GM18867 (cell line): Measurements from ENCODE around the gene MT4.
A peak's percentile ranks its signal among the peaks of the same experiment; 100 is the strongest.

Experiments used
- ATAC-seq: cut with Tn5 transposase; IDR thresholded peaks from one replicate; pipeline ENCODE4 v1.9.1; 2021; ENCODE audit warnings: mild to moderate bottlenecking, moderate library complexity; ENCODE audit not compliant: unreplicated experiment

Gene MT4

DNA sequence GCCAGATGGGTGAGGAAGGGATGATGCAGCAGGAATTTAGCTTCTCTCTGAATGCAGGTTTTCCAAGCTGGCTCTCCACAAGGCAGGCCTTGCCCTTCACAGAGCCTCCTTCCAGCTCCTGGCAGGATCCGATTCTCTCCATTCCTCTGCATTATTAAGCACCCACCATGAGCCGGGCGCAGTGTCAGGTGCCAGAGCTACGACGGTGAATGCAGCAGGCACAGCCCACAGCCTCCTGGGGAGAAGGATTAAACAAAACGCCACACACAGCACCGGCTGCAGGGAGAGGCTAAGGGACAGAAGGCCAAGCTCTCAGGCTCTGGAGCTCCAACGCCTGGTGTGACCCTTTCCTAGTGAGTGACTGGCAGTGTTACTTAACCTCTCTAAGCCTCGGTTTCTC lies 36.5 kb downstream of the MT4 start:
- no peak for ATAC-seq

DNA sequence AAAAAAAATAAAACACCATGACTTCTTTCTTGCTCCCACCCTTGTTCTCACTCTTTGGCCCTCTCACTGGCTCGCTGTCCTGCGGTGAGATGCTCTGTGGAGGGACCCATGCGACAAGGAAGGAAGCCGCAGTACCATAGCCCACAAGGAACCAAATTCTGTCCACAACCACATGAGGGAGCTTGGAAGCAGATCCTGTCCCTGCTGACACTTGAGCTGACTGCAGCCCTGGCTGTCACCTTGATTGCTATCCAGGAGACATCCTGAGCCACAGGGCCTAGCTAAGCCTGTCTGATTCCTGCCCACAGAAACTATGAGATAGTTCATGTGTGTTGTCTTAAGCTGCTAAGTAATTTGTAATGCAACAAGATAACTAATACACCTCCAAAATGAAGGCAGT lies 38.7 kb downstream of the MT4 start:
- no peak for ATAC-seq

DNA sequence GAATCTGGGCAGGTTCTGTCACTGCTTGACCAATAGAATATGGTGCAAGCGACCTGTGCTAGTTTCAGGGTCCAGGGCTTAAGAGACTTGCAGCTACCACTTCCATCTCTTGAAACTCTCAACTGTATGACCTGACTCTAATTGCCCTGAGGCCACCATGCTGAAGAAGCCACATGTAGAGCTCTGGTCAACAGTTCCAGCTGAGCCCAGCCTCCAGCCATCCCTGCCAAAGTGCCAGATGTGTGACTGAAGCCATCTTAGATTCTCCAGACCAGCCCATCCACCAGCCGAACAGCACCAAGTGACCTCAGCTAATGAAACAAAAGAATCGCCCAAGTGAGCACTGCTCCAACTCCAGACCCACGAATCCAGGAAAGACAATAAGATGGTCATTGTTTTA lies 40.1 kb downstream of the MT4 start:
- no peak for ATAC-seq

DNA sequence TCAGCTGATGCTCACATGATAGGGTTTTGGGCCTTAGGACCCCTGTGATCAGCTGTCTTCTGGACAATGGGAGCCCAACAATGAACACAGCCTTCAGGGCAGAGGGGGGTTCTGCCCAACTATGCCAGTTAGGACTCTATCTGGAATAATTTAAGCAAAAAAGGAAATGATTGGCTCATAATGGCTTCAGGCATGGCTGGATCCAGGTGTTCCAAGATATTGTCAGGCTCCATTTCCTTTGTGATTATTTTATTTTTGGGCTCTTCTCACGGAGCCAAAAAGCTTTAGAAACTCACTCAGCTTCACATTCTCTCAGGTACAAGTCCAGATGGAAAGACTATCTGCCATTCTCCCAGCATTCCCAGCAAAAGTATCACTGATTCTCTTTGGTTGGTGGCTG lies 40.6 kb downstream of the MT4 start:
- ATAC-seq = no peak

DNA sequence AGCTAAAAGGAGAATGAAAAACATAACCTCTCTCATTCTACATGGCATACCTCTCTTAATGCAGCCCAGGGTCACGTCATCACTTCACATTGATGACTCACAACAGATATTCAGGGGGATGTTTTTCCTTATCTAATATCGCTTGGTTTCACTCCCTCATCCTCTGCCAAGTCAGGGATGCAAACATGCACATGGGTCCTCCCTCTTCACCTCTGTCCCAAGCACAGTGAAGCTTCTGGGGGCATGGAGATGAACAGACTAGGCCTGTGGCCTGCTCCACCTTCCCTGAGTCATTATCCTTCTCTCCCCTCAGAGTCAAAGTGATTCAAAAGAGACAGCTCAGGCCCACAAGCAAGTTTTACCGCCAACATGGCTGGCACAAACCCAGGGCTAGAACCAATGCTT lies 41.2 kb downstream of the MT4 start:
- no peak for ATAC-seq

DNA sequence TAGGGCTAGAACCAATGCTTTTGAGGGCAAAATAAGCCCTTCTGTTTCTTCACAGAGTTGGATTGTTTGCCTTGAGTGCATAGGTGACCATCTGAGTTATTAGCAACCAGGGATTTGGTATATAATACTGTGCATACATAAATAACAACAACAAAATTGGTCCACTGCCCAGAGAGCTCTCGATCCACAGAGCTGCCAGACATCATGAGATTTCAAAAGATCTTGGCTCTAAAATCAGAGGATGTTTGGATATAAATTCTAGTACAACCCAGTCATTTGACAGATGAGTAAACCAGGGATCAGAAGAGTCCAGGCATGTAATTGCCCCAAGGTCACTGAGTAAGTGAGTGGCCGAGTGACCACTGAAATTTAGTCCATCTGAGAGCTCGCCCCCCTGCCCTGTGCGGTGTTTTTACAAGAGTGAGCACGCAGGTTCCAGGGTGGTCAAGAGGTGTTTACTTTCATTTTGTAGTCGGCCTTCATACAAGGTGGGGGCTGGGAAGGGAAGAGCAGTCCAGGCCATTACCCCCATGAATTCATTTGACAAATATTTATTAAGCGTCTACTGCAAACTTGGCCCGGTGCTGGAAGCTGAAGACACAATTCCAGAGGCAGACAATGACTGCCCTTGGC lies 41.7 kb downstream of the MT4 start:
- no peak for ATAC-seq

DNA sequence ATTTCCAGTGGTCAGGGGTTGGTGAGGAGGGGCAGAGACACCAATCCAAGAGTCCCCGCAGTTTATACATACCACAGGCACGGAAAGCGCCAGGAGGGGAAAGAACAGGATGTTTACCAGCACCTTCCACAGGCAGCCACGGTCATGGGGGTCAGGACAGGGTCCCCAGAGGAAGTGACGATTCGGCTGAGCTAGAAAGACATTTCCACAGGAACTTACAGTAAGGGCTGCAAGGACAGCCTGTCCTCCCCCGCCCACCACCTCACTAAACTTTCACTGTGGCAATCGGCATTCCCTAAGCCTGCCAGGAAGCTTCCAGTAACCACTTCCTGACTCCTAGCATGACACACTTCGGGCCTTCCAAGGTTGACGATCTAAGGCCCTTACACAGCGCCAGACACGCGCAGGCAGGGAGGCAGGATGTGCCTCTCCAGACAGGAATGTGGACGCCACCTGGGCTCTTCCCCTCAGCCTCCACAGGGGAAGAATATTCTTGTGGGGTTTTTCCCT lies 42.3 kb downstream of the MT4 start:
- no peak for ATAC-seq

DNA sequence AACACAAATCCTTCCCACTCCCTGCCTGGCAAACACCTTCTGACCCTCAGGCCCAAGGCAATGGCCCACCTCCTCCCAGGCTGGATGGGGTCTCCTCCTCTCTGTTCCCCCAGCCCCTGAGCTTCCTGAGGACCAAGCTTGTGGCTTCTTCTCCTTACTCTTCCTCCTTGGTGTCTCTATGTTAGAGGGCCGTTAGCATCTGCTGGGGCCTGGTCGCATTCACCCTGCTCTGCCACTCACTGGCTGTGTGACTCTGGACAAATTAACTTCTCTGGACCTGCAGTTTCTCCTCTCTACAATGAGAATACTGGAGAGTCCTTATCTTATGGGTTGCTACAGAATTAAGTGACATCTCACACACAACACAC lies 42.8 kb downstream of the MT4 start:
- ATAC-seq = no peak

DNA sequence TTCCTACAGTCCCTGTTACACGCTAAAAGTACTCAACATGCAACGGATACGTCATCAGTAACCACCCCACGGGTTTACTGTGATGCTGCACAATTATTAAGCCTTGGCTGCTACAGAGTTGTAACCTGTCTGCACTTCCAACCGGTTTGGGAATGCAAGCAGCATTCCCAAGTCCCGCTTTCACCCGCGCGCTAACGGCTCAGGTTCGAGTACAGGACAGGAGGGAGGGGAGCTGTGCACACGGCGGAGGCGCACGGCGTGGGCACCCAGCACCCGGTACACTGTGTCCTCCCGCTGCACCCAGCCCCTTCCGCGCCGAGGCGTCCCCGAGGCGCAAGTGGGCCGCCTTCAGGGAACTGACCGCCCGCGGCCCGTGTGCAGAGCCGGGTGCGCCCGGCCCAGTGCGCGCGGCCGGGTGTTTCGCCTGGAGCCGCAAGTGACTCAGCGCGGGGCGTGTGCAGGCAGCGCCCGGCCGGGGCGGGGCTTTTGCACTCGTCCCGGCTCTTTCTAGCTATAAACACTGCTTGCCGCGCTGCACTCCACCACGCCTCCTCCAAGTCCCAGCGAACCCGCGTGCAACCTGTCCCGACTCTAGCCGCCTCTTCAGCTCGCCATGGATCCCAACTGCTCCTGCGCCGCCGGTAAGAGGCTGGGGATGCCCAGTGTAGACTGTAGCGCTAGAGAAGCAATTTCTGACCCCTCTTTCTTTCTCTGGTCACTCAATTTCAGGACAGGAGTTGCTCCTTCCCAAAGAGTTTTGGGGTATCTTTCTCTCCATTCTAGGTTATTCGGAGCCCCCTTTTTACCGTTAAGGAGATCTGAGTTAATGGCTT lies 43.4 kb downstream of the MT4 start, which contains the start of gene MT2A:
TSS of gene MT2A (plus strand) at position 542 of the 833 bp plus-strand sequence. CDS start at position 614, 72 bp downstream.
- peak; percentile 91 for ATAC-seq

DNA sequence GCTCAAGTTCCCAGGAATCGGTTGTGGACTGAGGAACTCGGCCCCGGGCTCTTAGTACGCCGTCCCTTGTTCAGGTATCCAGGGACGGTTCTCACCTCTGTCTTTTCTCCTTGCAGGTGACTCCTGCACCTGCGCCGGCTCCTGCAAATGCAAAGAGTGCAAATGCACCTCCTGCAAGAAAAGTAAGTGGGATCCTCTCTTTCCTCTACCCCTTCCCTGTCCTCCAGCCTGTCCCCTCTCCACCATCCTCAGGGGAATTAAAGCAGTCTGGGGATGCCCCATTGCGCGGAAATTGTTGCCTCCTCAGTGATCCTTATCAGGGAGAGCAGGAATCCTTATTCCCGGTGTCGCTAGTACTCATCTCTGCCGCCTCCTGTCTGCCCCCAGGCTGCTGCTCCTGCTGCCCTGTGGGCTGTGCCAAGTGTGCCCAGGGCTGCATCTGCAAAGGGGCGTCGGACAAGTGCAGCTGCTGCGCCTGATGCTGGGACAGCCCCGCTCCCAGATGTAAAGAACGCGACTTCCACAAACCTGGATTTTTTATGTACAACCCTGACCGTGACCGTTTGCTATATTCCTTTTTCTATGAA lies 44.1 kb downstream of the MT4 start:
- ATAC-seq = no peak

DNA sequence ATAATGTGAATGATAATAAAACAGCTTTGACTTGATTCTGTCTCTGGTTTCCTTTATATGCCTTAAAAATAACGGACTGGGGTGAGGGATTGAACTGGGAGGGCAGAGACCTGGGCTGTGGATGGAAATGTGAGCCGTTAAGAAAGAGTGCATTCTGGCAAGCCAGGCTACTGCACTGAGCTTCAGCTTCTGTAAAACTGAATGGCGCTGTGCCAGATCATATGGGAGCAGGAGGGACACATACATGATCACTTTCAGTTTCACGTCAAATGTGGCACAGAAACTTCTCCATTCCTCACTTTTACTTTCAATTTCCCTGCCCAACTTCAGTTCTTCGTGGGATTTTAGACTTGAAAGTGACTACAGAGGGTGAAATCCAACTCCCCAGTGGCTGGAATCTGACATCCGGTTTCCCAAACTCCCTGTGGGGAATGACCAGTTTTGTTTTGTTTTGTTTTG lies 44.6 kb downstream of the MT4 start:
- peak; percentile 41 for ATAC-seq

DNA sequence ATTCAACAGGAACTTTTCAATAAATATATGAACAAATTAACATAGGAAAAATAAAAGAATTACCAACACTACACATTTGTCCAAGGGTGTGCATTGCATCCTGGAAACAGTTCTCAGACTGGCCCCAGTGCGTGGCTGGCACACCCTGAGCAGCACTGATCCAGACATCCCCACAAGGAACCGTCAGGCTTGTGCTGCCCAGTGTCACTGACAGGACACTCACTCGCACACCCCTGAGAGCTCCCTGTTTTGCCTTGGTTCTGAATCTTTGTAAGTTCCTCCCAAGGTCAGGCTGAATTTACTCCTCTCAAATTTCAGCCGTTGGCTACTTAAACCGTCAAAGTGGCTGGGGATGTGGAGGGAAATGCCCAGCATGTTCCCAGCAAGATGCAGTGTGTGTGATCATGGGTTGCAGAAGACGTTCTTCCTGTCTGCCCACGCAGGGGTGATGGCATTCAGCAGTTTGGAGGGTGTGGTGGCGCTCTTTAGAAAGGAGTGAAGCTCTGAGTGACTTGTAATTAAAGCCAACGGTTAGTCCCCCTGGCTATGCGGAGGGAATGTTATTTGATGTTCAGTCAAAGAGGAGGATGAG lies 45.2 kb downstream of the MT4 start:
- no peak for ATAC-seq

DNA sequence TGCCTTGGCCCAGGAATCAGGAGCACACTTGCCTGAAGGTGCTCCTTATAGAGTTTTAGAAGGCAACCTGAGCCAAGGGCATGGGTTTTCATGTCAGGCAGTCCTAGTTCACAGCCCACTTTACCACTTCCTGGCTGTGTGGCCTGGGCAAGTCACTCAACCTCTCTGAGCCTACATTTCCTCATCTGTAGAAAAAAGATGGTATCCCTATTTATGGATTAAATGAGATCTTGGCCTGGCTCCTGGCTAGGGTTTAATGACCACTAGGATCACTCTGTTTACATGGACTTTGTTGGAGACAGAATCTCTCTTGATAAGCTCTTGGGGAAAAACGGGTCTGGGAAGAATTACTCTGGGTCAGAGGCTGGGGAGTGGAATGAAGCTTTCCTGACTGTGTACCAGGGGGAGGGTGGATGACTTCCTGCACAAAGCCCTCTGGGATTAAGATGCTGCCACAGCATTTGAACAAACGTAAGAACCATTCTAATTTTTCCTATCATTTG lies 45.8 kb downstream of the MT4 start:
- no peak for ATAC-seq

DNA sequence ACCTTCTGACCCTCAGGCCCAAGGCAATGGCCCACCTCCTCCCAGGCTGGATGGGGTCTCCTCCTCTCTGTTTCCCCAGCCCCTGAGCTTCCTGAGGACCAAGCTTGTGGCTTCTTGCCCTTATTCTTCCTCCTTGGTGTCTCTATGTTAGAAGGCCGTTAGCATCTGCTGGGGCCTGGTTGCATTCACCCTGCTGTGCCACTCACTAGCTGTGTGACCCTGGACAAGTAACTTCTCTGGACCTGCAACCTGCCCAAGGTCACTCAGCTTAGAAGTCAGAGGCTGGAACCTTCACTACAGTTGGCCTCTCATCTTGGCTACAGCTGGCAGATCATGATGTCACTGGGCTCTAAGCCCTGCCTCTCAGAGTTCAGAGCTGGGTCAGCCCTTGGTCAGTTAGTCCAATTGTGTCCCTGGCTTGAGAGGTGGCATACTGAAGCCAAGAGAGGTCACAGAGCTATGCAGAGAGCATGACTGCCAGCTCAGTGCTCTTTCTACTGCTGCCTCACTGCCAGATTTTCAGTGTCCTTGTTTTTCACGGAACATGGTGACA lies 46.5 kb downstream of the MT4 start:
- no peak for ATAC-seq

DNA sequence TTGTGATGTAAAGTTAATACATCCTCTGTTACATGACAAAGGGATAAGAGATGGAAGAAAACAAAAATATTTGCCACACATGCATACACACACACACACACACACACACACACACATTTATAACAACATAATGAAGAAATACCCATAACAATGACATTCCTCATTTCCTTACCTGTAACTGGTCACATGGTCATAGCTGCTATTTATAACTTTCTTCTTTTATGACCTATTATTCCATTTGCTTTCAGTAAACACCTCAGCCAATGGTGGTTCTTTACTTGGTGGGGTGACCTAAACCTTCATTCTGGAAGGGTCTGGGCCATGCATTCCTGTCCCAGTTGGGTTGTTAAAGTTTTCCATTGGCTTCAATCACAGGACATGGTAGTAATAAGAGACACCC lies 48.8 kb downstream of the MT4 start:
- no peak for ATAC-seq

DNA sequence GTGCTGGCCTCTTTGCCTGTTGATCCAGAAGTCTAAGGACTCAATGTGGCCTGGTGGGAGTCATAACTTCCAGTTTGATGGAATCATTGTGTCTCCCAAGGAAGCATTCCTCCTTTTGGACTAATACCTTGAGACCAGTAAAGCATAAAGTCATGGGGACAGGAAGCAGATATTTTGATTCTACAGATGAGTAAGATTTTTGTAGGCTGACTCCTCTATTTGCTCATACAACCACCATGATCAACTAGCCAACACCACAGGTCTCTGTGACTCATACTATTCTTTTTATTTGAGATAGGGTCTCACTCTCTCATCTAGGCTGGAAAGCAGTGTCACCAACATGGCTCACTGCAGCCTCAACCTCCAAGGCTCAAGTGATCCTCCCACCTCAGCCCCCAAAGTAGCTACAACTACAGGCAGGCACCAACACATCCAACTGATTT lies 49.7 kb downstream of the MT4 start:
- no peak for ATAC-seq

DNA sequence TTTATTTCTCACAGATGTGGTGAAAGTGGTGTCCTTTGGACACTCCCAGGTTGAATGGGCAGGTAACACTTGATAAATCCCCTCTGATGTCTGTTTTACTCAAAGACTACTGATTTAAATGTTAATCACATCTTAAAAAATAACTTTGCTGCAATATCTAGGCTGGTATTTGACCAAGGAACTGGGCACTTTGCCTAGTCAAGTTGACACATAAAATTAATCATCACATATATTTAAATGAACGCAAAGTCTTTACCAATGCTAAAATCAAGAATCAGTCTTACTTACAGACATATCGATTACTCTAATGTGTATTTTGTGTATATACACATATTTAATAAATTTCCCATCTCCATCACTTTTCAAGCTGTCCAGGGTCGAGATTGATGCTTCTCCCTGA lies 50.5 kb downstream of the MT4 start:
- no peak for ATAC-seq

DNA sequence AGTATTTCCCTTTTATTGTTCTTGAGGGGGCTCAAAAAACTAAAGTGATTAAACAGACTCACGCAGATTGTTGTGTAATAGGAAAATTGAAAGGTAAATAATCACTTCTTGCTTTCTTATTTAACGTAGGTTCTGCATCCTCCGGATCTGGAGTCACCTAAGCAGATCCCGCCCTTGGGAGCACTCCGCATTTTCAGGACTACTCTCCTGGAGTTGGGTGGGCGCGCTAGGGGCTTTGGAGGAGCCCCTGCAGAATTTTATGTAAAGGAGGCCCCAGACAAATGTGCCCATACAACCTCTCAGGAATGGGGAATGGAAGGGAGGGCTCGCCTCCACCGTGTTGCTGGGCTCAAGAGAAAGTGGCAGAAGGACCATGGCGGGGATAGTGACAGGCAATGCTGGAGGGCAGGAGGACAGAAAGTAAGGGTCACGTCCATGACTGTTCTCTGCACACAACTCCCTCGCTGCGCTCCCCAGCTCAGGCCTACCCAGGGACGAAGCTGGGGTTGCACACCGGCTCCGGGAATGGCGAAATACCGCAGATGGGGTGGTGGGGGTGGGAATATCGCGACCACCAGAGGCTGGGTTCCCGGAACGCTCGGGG lies 51.8 kb downstream of the MT4 start:
- no peak for ATAC-seq

DNA sequence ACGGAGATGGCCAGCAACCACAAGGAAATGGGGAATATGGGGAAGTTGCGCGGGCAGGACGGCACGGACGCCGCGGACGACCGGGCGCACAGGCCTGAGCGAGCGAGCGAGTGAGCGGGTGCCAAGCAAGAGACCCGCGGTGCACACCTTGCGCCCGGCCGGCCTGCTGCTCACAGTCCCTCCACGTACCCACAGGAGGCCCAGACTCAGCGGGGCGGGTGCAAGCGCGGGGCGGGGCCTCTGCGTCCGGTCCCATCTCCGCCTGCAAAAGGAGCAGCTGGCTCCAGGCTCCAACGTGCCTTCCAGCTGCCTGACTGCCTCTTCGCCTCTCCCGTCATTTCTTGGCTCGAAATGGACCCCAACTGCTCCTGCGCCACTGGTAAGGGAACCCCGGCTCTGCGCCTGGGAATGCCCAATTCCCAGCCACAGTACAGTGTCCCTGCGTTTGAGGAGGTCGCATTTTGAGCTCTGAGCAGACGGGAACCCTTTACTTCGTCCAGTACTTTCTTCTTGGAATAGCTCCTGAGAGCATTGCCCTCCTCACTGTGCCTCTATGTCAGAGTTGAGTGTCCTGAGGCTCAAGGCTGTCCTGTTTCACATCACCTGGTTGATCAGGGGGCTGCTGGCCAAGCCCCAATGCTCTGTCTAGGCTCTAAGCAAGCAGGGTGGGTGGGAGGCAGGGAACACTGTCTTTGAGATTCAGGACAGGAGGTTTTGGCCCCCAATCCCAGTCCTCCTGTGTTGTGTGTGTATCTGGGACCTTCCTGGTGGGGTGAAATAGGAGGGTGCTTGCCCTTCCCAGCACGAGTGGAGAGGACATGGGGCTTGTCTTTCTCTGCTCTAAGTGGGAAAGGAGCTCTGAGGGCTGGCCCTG lies 52.6 kb downstream of the MT4 start:
- no peak for ATAC-seq

DNA sequence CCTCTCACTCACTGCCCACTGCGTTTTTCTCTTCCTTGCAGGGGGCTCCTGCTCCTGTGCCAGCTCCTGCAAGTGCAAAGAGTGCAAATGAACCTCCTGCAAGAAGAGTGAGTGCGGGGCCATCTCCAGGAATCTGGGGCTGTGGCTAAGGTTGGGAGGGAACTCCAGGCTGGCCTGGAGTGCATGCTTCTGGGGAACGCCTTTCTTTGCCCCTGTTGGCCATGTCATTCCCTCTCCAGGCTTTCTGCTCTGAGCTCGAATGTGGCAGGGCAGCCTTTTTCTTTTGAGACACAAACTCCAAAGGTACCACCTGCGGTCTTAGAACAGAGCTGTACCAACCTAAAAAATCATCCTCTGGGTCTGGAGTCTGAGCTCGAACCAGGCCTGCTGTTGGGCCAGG lies 53.3 kb downstream of the MT4 start:
- no peak for ATAC-seq
